ENCODE results near the gene KLHL7. TPM values are rescaled to one million over a fixed set of nuclear protein-coding genes. Genes with fewer than 3 reads are reported as not detected.

KLHL7 gene
- polyA plus RNA-seq, 6 donors from 2014 or later: 15.0 to 21.6 (median 17.1) TPM

- Mint-ChIP-seq H3K4me1 (peaks cover 0 to 18% (median 7%) of the 10 kb centered on the region in 3 donors), H3K27ac (no peak overlapping the region), H3K9me3 (no peaks in the 10 kb centered on the region), H3K27me3 (peaks cover 0 to 23% (median 15%) of the 10 kb centered on the region in 3 donors), H3K36me3 (peaks cover 18 to 20% of the 10 kb centered on the region in 2 donors), H3K4me3 (no peak overlapping the region)
- ATAC-seq (ENCODE audit: low read depth in 2 of 2): no peak
- DNase-seq: no peak
Observed at GRCh38 chr7:23204241-23204640, 98.7 kb downstream of the KLHL7 start.

DNA sequence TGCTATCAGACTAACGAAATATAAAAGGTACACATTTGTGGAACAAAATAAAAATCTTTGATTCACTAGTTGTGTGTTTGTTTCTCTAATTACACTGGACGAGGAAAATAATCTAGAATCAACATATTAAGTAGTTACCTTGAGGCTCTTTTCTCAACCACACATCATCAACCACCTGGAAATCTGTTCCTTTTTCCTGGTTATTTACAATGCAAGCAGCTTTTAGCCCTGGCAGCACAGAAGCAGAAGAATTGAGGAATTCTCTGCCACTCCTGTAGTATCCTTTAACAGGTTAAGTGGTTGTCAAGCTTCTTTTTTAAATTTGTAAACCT lies 100.0 kb downstream of the KLHL7 start:
- H3K9me3 Mint-ChIP-seq: no peaks in the 10 kb centered on the region
- peak overlapping the region in 7 of 8 donors; percentile 35 to 87 (median 69) for H3K4me3 Mint-ChIP-seq
- H3K4me1 Mint-ChIP-seq: peaks cover 0 to 18% (median 7%) of the 10 kb centered on the region in 3 donors
- peaks cover under 1 to 28% (median 15%) of the 10 kb centered on the region in 3 donors for H3K27me3 Mint-ChIP-seq
- no peak overlapping the region for H3K27ac Mint-ChIP-seq
- ATAC-seq (ENCODE audit: low read depth in 2 of 2) (no peak), DNase-seq (no peak)
- peaks cover 10 to 20% of the 10 kb centered on the region in 2 donors for H3K36me3 Mint-ChIP-seq

GRCh38 chr7:23205909-23206767 lies 100.6 kb downstream of the KLHL7 start:
- peak overlapping the region in 7 of 8 donors; percentile 35 to 87 (median 69) for H3K4me3 Mint-ChIP-seq
- DNase-seq: no peak
- peak; percentile 35 to 78 for ATAC-seq (ENCODE audit: low read depth in 2 of 2)
- H3K36me3 Mint-ChIP-seq: peaks cover 6 to 18% of the 10 kb centered on the region in 2 donors
- H3K27ac Mint-ChIP-seq: peak overlapping the region in 1 of 6 donors; percentile 73
- peaks cover 0 to 18% (median 7%) of the 10 kb centered on the region in 3 donors for H3K4me1 Mint-ChIP-seq
- no peaks in the 10 kb centered on the region for H3K9me3 Mint-ChIP-seq
- H3K27me3 Mint-ChIP-seq: peaks cover 6 to 31% (median 15%) of the 10 kb centered on the region in 3 donors

- peak overlapping the region in 3 of 8 donors; percentile 37 to 82 (median 42) for H3K4me3 Mint-ChIP-seq
- DNase-seq (no peak), ATAC-seq (ENCODE audit: low read depth in 2 of 2) (no peak)
- peaks cover 3 to 12% of the 10 kb centered on the region in 2 donors for H3K36me3 Mint-ChIP-seq
- H3K9me3 Mint-ChIP-seq: no peaks in the 10 kb centered on the region
- peaks cover 9 to 35% (median 15%) of the 10 kb centered on the region in 3 donors for H3K27me3 Mint-ChIP-seq
- H3K4me1 Mint-ChIP-seq: peaks cover 0 to 18% (median 7%) of the 10 kb centered on the region in 3 donors
- H3K27ac Mint-ChIP-seq: peak overlapping the region in 1 of 6 donors; percentile 20
Observed at GRCh38 chr7:23207021-23207420, 101.4 kb downstream of the KLHL7 start.

DNA sequence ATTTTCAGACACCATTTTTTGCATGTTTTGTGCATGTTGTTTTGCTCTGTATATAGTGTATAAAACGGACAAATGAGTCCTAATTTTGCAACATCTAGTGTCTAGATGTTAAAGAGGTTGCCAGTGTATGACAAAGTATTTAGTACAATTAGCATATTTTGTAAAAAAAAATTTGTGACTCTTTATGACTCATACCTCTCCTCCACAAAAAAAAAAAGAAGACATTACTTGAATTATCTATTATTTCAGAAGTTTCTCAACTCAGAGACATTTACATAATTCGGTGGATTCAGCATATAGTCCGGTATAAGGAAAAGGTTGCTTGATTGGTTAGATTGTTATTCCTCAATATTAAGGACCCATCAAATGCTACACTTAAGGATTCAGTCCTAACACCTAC lies 102.3 kb downstream of the KLHL7 start:
- Mint-ChIP-seq H3K27me3 (peaks cover 9 to 35% (median 15%) of the 10 kb centered on the region in 3 donors), H3K4me3 (no peak overlapping the region), H3K4me1 (peaks cover 0 to 18% (median 7%) of the 10 kb centered on the region in 3 donors), H3K36me3 (peaks cover 3 to 12% of the 10 kb centered on the region in 2 donors), H3K9me3 (no peaks in the 10 kb centered on the region), H3K27ac (no peak overlapping the region)
- ATAC-seq (ENCODE audit: low read depth in 2 of 2) (no peak), DNase-seq (no peak)

GRCh38 chr7:23208316-23208715 lies 102.7 kb downstream of the KLHL7 start:
- H3K9me3 Mint-ChIP-seq: no peaks in the 10 kb centered on the region
- ATAC-seq (ENCODE audit: low read depth in 2 of 2) (no peak), DNase-seq (no peak)
- peaks cover 3 to 12% of the 10 kb centered on the region in 2 donors for H3K36me3 Mint-ChIP-seq
- H3K27ac Mint-ChIP-seq: no peak overlapping the region
- peaks cover 0 to 18% (median 7%) of the 10 kb centered on the region in 3 donors for H3K4me1 Mint-ChIP-seq
- H3K27me3 Mint-ChIP-seq: peaks cover 9 to 35% (median 15%) of the 10 kb centered on the region in 3 donors
- H3K4me3 Mint-ChIP-seq: no peak overlapping the region

GRCh38 chr7:23210506-23210905 lies 104.9 kb downstream of the KLHL7 start:
- H3K4me1 Mint-ChIP-seq: peaks cover 0 to 10% (median 3%) of the 10 kb centered on the region in 3 donors
- no peak for ATAC-seq (ENCODE audit: low read depth in 2 of 2)
- no peak overlapping the region for H3K4me3 Mint-ChIP-seq
- H3K9me3 Mint-ChIP-seq: no peaks in the 10 kb centered on the region
- no peak for DNase-seq
- H3K27me3 Mint-ChIP-seq: peaks cover 16 to 43% (median 25%) of the 10 kb centered on the region in 3 donors
- no peaks in the 10 kb centered on the region for H3K36me3 Mint-ChIP-seq
- H3K27ac Mint-ChIP-seq: no peak overlapping the region

GRCh38 chr7:23211589-23211988 lies 106.0 kb downstream of the KLHL7 start:
- Mint-ChIP-seq H3K4me3 (peak overlapping the region in 1 of 8 donors; percentile 77), H3K4me1 (peaks cover 0 to 6% (median 0%) of the 10 kb centered on the region in 3 donors), H3K27ac (no peak overlapping the region), H3K9me3 (no peaks in the 10 kb centered on the region), H3K27me3 (peaks cover 14 to 47% (median 25%) of the 10 kb centered on the region in 3 donors), H3K36me3 (no peaks in the 10 kb centered on the region)
- DNase-seq: no peak
- ATAC-seq (ENCODE audit: low read depth in 2 of 2): no peak

DNA sequence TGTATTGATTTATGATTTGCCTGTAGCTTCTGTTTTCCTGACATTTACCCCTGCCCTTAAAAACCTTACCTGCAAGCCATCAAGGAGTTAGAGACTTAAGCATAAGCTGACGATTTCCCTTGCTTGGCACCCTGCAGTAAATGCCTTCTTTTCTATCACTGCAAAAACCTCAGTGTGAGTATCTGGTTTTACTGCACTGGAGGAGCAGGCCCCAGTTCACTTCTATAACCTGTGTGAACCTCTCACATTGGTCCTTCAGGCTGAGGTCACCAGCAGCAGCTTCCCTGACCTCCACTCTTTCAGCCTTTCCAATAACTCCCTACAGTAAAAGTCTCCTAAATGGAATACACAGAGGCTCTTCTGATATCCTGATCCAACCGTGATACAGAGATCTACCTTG lies 106.8 kb downstream of the KLHL7 start:
- Mint-ChIP-seq H3K27ac (peak overlapping the region in 1 of 6 donors; percentile 30), H3K27me3 (peaks cover 9 to 41% (median 25%) of the 10 kb centered on the region in 3 donors), H3K36me3 (no peaks in the 10 kb centered on the region), H3K4me3 (no peak overlapping the region), H3K4me1 (no peaks in the 10 kb centered on the region), H3K9me3 (no peaks in the 10 kb centered on the region)
- ATAC-seq (ENCODE audit: low read depth in 2 of 2) (no peak), DNase-seq (no peak)

DNA sequence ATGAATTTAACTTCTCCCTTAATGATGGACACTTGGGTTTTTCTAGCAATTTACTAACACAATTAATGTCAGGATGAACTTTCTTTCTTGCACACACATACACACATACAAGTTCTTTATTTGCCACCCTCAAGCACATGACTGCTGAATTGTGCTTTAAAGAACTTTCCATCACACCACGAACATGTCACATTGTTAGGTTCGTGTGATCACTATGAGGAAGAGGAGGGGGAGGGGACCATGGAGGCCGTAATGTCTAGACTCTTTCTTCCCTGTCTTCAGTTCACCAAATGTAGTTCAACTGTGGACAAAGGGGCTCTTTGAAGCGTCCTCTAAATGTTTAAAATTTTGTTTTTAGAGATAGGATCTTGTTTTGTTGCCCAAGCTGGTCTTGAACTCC lies 107.3 kb downstream of the KLHL7 start:
- Mint-ChIP-seq H3K4me3 (no peak overlapping the region), H3K27ac (peak overlapping the region in 1 of 6 donors; percentile 5)

GRCh38 chr7:23213755-23214154 lies 108.2 kb downstream of the KLHL7 start:
- H3K4me1 Mint-ChIP-seq: no peaks in the 10 kb centered on the region
- H3K9me3 Mint-ChIP-seq: no peaks in the 10 kb centered on the region
- peak overlapping the region in 1 of 8 donors; percentile 57 for H3K4me3 Mint-ChIP-seq
- peaks cover 5 to 31% (median 25%) of the 10 kb centered on the region in 3 donors for H3K27me3 Mint-ChIP-seq
- no peaks in the 10 kb centered on the region for H3K36me3 Mint-ChIP-seq
- ATAC-seq (ENCODE audit: low read depth in 2 of 2) (no peak), DNase-seq (no peak)
- H3K27ac Mint-ChIP-seq: no peak overlapping the region

More for the DNA sequence above, 107.3 kb downstream of the KLHL7 start:
- ATAC-seq (ENCODE audit: low read depth in 2 of 2): no peak
- H3K9me3 Mint-ChIP-seq: no peaks in the 10 kb centered on the region
- H3K4me1 Mint-ChIP-seq: no peaks in the 10 kb centered on the region
- no peak for DNase-seq
- H3K27me3 Mint-ChIP-seq: peaks cover 9 to 36% (median 25%) of the 10 kb centered on the region in 3 donors
- H3K36me3 Mint-ChIP-seq: no peaks in the 10 kb centered on the region

DNA sequence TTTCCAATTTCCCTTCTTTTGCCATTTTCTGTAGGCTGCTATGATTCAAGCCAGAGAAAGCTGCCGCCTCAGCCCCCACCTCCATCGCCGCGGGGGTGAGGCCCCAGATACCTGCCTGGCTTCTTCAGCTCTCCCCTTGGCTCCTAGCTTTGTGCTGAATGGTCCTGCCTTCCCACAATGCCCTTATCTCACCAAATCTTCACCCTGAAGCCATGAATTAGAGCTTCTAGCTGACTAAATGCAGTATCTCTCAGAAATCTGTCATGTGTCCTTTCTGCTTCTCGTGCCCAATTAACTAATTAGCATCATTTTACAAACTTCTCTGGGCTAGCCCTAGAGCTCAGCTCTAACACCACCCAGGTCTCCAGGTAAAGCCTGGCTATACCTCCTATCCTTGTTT lies 108.8 kb downstream of the KLHL7 start:
- Mint-ChIP-seq H3K27ac (no peak overlapping the region), H3K4me1 (no peaks in the 10 kb centered on the region), H3K9me3 (no peaks in the 10 kb centered on the region), H3K4me3 (no peak overlapping the region), H3K36me3 (no peaks in the 10 kb centered on the region), H3K27me3 (peaks cover 5 to 31% (median 25%) of the 10 kb centered on the region in 3 donors)
- ATAC-seq (ENCODE audit: low read depth in 2 of 2) (no peak), DNase-seq (no peak)

- no peaks in the 10 kb centered on the region for H3K4me1 Mint-ChIP-seq
- no peaks in the 10 kb centered on the region for H3K9me3 Mint-ChIP-seq
- DNase-seq: no peak
- H3K27ac Mint-ChIP-seq: no peak overlapping the region
- H3K27me3 Mint-ChIP-seq: peaks cover 5 to 29% (median 25%) of the 10 kb centered on the region in 3 donors
- H3K4me3 Mint-ChIP-seq: peak overlapping the region in 1 of 8 donors; percentile 9
- no peaks in the 10 kb centered on the region for H3K36me3 Mint-ChIP-seq
- ATAC-seq (ENCODE audit: low read depth in 2 of 2): no peak
Observed at GRCh38 chr7:23214938-23215337, 109.4 kb downstream of the KLHL7 start.

DNA sequence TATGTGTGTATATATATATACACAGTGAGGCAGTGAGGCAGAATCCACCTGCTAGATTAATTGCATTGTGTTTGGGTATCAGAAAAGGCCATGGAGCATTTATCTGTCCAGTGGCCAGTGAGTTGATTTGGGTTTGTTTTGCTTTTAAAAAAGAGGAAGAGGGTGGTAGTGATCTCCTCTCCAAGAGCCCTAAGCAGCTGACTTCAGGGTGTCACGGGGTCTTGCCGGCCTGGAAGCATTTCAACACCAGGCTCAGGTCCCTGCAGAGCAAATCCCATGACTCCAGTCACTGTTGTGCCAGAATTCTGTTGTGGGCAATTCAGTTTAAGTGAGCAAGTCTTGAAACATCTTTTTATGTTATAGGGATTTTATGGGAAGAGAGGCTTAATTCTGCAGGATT lies 110.4 kb downstream of the KLHL7 start:
- ATAC-seq (ENCODE audit: low read depth in 2 of 2): no peak

More for the DNA sequence above, 110.4 kb downstream of the KLHL7 start:
- H3K4me3 Mint-ChIP-seq: no peak overlapping the region
- H3K27me3 Mint-ChIP-seq: peaks cover 5 to 32% (median 20%) of the 10 kb centered on the region in 3 donors
- H3K9me3 Mint-ChIP-seq: no peaks in the 10 kb centered on the region
- peak overlapping the region in 2 of 6 donors; percentile 36 to 83 for H3K27ac Mint-ChIP-seq
- H3K4me1 Mint-ChIP-seq: no peaks in the 10 kb centered on the region
- DNase-seq: no peak
- H3K36me3 Mint-ChIP-seq: no peaks in the 10 kb centered on the region
